Fibroblast of mammary gland (primary cell): Measurements from ENCODE around the gene YLPM1.
A peak's percentile ranks its signal among the peaks of the same experiment; 100 is the strongest.
"Not testable (repeated sequence)": the region's sequence is repeated elsewhere in the genome, so short reads cannot be mapped to it uniquely, and the experiment has no call there.

Experiments
- DNase-seq: peaks from one replicate; pipeline ENCODE4 v3.0.0-alpha.2; 2010; ENCODE audit warnings: low read depth
- H3K4me3 ChIP-seq: 2 replicates; pipeline ENCODE4 v1.5.1; 2011; ENCODE audit warnings: low read depth, mild to moderate bottlenecking, low read length, moderate library complexity; ENCODE audit not compliant: control insufficient read depth
- CTCF ChIP-seq: conservative IDR thresholded peaks from 2 replicates; pipeline ENCODE4 v1.5.1; 2011; ENCODE audit warnings: low read depth, low read length, inconsistent platforms; ENCODE audit not compliant: control insufficient read depth, insufficient read depth

The YLPM1 gene

GRCh38 chr14:74756326-74756725 lies 6.8 kb upstream of the YLPM1 start:
- DNase-seq: no peak
- no peak overlapping the region for H3K4me3 ChIP-seq
- no peak for TF ChIP-seq CTCF

DNA sequence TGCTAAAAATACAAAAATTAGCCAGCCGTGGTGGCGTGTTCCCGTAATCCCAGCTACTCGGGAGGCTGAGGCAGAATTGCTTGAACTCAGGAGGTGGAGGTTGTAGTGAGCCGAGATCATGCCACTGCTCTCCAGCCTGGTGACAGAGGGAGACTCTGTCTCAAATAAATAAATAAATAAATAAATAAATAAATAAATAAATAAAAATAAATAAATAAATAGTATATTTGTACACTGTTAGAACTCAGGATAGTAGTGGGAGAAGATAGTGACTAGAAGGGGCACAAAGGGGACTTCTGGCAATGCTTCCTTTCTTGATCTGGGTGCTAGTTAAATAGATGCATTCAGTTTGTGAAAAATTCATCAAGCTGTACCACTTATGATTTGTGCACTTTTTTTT lies 4.6 kb upstream of the YLPM1 start:
- H3K4me3 ChIP-seq, DNase-seq: not testable (repeated sequence)

DNA sequence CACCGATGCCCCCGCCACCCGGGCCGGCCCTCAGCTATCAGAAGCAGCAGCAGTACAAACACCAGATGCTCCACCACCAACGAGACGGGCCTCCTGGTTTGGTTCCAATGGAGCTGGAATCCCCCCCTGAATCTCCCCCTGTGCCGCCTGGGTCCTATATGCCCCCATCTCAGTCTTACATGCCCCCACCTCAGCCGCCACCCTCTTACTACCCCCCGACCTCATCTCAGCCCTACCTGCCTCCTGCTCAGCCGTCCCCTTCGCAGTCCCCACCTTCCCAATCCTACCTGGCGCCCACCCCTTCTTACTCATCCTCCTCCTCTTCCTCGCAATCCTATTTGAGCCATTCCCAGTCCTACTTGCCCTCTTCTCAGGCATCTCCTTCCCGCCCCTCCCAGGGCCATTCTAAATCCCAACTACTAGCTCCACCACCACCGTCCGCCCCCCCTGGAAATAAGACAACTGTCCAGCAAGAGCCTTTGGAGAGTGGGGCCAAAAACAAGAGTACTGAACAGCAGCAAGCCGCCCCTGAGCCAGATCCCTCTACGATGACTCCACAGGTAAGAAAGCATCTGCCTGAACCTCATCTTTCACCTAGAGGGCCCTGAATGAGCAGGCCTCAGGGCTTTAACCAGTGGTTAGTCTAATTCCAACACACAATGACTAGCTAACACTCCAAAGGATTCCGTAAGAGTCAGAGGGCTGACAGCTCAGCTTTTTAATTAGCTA lies 851 bp downstream of the YLPM1 start:
- H3K4me3 ChIP-seq: peak overlapping the region; percentile 75
- DNase-seq: peak; percentile 22
- no peak for TF ChIP-seq CTCF

- peak overlapping the region; percentile 75 for H3K4me3 ChIP-seq
- TF ChIP-seq CTCF: no peak
- DNase-seq: no peak
Measured at GRCh38 chr14:74765721-74766120, 2.6 kb downstream of the YLPM1 start.

GRCh38 chr14:74771399-74771798 lies 8.3 kb downstream of the YLPM1 start:
- DNase-seq: no peak

GRCh38 chr14:74784634-74785033 lies 21.5 kb downstream of the YLPM1 start:
- no peak overlapping the region for H3K4me3 ChIP-seq
- no peak for DNase-seq
- no peak for TF ChIP-seq CTCF

More at GRCh38 chr14:74771399-74771798, 8.3 kb downstream of the YLPM1 start:
- no peak overlapping the region for H3K4me3 ChIP-seq
- no peak for TF ChIP-seq CTCF

GRCh38 chr14:74785056-74785613 lies 22.0 kb downstream of the YLPM1 start:
- DNase-seq: no peak
- no peak for TF ChIP-seq CTCF
- H3K4me3 ChIP-seq: no peak overlapping the region
